ENCODE measurements around the gene FSD2. TPM values are rescaled to one million over a fixed set of nuclear protein-coding genes. Genes with fewer than 3 reads are reported as not detected.
"Not testable (repeated sequence)": the region's sequence is repeated elsewhere in the genome, so short reads cannot be mapped to it uniquely, and the experiment has no call there.

The FSD2 gene
- polyA plus RNA-seq, 4 donors: 0.18 to 0.45 TPM; not detected in 2

DNA sequence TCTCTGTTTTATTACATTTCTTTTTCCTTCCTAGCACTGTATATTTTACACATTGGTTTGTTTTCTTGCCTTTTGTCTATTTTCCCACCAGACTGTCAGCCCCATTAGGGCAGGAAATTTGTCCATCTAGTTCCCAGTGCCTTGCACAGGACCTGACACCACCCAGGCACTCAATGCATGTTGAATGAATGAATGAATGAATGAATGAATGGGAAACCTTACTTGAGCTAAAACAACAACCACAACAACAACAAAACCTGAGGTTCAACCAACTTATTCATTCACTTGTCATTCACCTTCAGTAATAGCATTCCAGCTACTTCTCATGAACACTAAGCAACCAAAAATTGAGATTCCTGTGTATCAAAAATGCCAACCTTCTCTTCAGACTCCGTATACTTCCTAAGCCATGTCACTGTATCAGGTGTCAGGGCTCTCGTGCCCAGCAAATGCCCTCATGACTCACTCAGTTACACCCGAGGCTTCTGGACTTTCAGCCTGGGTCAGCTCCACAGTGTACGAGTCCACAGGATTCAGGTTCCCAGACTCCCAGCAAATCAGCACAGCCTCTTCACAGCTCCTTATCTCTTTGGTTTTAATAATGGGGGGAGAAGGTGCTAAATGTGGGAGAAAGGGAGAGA, 37.3 kb downstream of the FSD2 start:
- Histone ChIP-seq H3K36me3 (ENCODE audit: control insufficient read depth in 3 of 3, insufficient read depth in 2 of 3, low read depth in 1 of 3, low read length in 3 of 3) (peaks cover 0 to 12% (median 0%) of the 10 kb centered on the region in 3 donors), H3K9me3 (ENCODE audit: control insufficient read depth in 2 of 2, insufficient read depth in 1 of 2, low read depth in 1 of 2, low read length in 1 of 2) (no peaks in the 10 kb centered on the region), H3K27me3 (ENCODE audit: control insufficient read depth in 3 of 3, insufficient read depth in 3 of 3, low read length in 3 of 3) (no peaks in the 10 kb centered on the region), H3K4me3 (ENCODE audit: low read depth in 1 of 3, low read length in 3 of 3) (no peak overlapping the region), H3K27ac (ENCODE audit: low read depth in 1 of 3, low read length in 2 of 3) (no peak overlapping the region), H3K4me1 (ENCODE audit: control insufficient read depth in 3 of 3, insufficient read depth in 2 of 3, low read depth in 1 of 3, low read length in 2 of 3) (no peaks in the 10 kb centered on the region)
- DNase-seq: peak; percentile 21 to 84
- WGBS, 3 donors: 22 to 68% (median 50%) methylated on average over 4 of the region's 4 CpGs
- FAIRE-seq: no peak

DNA sequence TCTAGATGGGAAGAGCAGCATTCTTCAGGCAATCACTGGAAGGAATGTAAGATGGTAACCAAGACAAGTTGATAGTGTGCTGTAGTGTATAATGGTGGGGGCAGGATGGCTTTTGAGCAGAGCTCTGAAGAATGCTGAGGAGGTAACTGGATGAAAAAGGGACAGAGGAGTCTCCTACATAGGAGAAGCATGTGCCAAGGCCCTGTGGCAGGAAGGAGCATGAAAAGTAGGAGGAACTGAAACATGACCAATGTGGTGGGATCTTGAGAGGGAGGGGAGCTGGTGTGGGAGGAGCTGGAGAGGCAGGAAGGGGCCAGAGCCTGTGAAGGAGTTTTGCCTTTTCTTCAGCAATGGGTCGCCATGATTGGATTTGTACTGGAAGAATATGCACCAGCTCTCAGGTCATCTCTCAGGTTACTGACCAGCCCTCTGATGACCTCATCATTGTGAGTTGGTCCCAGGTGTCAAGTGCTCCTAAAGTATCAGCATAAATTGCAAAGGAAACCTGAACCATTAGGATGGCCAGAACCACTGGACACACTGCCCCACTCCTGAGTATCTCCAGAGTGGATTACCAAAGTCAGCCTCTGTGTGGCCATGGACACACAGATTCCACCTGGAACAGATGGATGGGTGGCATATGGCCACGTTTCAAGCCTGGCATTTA, 38.6 kb downstream of the FSD2 start:
- Histone ChIP-seq H3K9me3 (ENCODE audit: control insufficient read depth in 2 of 2, insufficient read depth in 1 of 2, low read depth in 1 of 2, low read length in 1 of 2) (no peaks in the 10 kb centered on the region), H3K4me1 (ENCODE audit: control insufficient read depth in 3 of 3, insufficient read depth in 2 of 3, low read depth in 1 of 3, low read length in 2 of 3) (no peaks in the 10 kb centered on the region), H3K36me3 (ENCODE audit: control insufficient read depth in 3 of 3, insufficient read depth in 2 of 3, low read depth in 1 of 3, low read length in 3 of 3) (peaks cover 0 to 12% (median 0%) of the 10 kb centered on the region in 3 donors), H3K27me3 (ENCODE audit: control insufficient read depth in 3 of 3, insufficient read depth in 3 of 3, low read length in 3 of 3) (no peaks in the 10 kb centered on the region), H3K27ac (ENCODE audit: low read depth in 1 of 3, low read length in 2 of 3) (no peak overlapping the region), H3K4me3 (ENCODE audit: low read depth in 1 of 3, low read length in 3 of 3) (no peak overlapping the region)
- 85 to 86% (median 85%) methylated on average over 2 of the region's 2 CpGs for WGBS, 3 donors
- DNase-seq (no peak), FAIRE-seq (no peak)

DNA sequence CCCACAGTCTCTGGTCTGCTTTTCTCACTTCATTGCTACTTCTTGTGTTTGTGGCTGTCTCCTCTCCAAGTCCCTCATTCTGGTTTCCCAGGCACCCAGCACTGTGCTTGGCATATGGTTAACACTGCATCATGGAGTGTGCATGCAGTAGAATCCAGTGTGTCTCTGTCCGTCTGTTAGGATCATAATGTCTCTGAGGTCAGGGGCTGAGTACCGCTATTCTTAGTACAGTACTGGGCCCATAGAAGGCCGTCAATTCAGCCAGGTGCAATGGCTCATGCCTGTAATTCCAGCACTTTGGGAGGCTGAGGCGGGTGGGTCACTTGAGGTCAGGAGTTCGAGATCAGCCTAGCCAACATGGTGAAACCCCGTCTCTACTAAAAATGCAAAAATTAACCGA, 39.7 kb downstream of the FSD2 start:
- H3K36me3 ChIP-seq (ENCODE audit: control insufficient read depth in 3 of 3, insufficient read depth in 2 of 3, low read depth in 1 of 3, low read length in 3 of 3): peaks cover 0 to 15% (median 0%) of the 10 kb centered on the region in 3 donors
- not testable (repeated sequence) for H3K27me3 ChIP-seq (ENCODE audit: control insufficient read depth in 3 of 3, insufficient read depth in 3 of 3, low read length in 3 of 3); H3K4me3 ChIP-seq (ENCODE audit: low read depth in 1 of 3, low read length in 3 of 3); FAIRE-seq; H3K4me1 ChIP-seq (ENCODE audit: control insufficient read depth in 3 of 3, insufficient read depth in 2 of 3, low read depth in 1 of 3, low read length in 2 of 3); H3K9me3 ChIP-seq (ENCODE audit: control insufficient read depth in 2 of 2, insufficient read depth in 1 of 2, low read depth in 1 of 2, low read length in 1 of 2); DNase-seq; H3K27ac ChIP-seq (ENCODE audit: low read depth in 1 of 3, low read length in 2 of 3)
- WGBS, 3 donors: 90 to 92% (median 91%) methylated on average over 7 of the region's 7 CpGs

DNA sequence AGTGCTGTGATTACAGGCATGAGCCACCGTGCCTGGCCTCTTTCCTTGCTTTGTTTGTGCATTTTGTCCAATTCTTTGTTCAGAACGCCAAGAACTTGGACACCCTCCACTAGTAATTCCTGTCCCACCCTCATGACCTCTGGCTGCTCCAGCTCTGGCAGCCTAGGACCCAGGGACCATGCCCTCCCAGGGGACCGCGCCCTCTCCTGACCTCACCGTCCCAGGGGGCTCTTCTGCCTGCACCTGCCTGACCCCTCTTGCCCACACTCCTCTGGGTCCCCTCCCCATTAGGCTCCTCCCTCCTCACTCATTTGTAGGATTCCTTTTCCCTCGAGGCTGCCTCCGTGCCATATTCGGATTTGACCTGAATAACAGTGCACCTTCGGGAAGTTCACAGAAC, 41.1 kb downstream of the FSD2 start:
- Histone ChIP-seq H3K36me3 (ENCODE audit: control insufficient read depth in 3 of 3, insufficient read depth in 2 of 3, low read depth in 1 of 3, low read length in 3 of 3) (peaks cover 0 to 15% (median 4%) of the 10 kb centered on the region in 3 donors), H3K4me3 (ENCODE audit: low read depth in 1 of 3, low read length in 3 of 3) (no peak overlapping the region), H3K27ac (ENCODE audit: low read depth in 1 of 3, low read length in 2 of 3) (no peak overlapping the region), H3K9me3 (ENCODE audit: control insufficient read depth in 2 of 2, insufficient read depth in 1 of 2, low read depth in 1 of 2, low read length in 1 of 2) (no peaks in the 10 kb centered on the region), H3K27me3 (ENCODE audit: control insufficient read depth in 3 of 3, insufficient read depth in 3 of 3, low read length in 3 of 3) (no peaks in the 10 kb centered on the region), H3K4me1 (ENCODE audit: control insufficient read depth in 3 of 3, insufficient read depth in 2 of 3, low read depth in 1 of 3, low read length in 2 of 3) (no peaks in the 10 kb centered on the region)
- no peak for FAIRE-seq
- no peak for DNase-seq
- 87 to 92% (median 87%) methylated on average over 9 of the region's 9 CpGs for WGBS, 3 donors

DNA sequence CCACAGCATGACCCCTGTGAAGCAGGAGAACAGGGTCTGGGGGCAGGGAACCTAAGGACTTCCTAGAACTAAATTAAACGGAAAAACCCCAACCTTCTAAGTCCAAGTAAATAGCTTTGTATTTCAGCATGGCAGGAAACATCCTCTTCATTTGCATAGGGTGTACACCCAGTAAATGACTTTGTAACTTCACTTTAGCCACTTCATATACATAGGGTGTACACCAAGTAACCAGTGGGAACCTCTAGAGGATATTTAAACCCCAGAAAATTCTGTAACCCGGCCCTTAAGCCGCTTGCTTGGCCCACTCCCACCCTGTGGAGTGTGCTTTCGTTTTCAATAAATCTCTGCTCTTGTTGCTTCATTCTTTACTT, 41.8 kb downstream of the FSD2 start:
- H3K27me3 ChIP-seq (ENCODE audit: control insufficient read depth in 3 of 3, insufficient read depth in 3 of 3, low read length in 3 of 3): no peaks in the 10 kb centered on the region
- FAIRE-seq: no peak
- H3K9me3 ChIP-seq (ENCODE audit: control insufficient read depth in 2 of 2, insufficient read depth in 1 of 2, low read depth in 1 of 2, low read length in 1 of 2): no peaks in the 10 kb centered on the region
- no peak overlapping the region for H3K27ac ChIP-seq (ENCODE audit: low read depth in 1 of 3, low read length in 2 of 3)
- no peaks in the 10 kb centered on the region for H3K4me1 ChIP-seq (ENCODE audit: control insufficient read depth in 3 of 3, insufficient read depth in 2 of 3, low read depth in 1 of 3, low read length in 2 of 3)
- no peak overlapping the region for H3K4me3 ChIP-seq (ENCODE audit: low read depth in 1 of 3, low read length in 3 of 3)
- H3K36me3 ChIP-seq (ENCODE audit: control insufficient read depth in 3 of 3, insufficient read depth in 2 of 3, low read depth in 1 of 3, low read length in 3 of 3): peaks cover 0 to 16% (median 4%) of the 10 kb centered on the region in 3 donors
- WGBS, 3 donors: 86 to 88% (median 86%) methylated on average over 4 of the region's 4 CpGs
- DNase-seq: no peak

DNA sequence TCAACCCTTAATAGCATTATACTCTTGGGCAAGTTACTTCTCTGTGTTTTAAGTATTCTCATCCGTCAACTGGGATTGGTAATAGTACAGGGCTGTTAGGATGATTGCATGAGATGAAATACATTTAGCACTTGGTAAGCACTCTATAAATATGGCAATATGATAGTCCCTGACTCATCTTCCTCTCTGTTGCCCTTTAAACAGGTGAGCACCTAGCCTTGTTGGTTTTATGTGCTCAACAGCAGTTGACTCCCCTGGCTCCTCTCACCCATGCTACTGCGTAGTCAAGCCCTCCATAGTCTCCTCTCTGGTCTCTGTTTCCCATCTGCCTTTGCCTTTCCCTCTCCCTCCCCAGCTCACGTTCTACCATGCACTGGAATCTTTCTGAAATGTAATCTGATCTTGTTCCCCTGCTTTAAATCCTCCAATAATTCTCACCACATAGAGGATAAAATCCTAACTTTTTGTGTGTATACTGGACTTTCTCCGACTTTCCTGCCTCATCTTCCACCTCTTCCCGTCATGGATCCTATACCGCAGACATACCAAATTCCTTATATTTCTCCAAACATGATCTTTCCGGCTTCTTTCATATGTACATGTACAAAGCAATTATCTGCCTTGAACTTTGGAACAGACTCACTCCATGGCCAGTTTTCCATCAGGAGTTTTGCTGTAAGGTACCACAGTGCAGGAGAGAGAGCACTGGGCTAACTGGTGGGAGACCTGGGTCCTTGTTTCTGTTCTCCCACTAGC, 42.3 kb downstream of the FSD2 start:
- 65 to 86% (median 82%) methylated on average over 7 of the region's 7 CpGs for WGBS, 3 donors

DNA sequence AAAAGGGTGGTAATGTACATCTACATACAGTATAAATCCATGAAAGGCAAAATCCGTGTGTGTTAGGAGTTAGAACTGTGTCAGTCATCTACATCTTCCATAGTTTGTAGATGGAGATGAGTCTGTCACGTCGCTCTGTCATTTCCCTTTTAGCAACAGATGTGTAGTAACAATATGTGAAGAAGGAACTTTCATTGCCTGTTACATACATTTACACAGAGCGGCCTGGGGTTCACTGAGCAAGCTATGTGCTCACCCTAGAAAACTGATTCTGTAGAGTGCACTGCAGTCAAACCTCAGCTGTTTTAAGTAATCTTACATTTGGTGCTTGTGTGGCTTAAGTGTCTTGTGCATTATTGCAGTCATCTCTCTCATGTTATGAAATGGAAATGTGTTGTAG, 54.6 kb downstream of the FSD2 start:
- Histone ChIP-seq H3K27me3 (ENCODE audit: control insufficient read depth in 3 of 3, insufficient read depth in 3 of 3, low read length in 3 of 3) (no peaks in the 10 kb centered on the region), H3K36me3 (ENCODE audit: control insufficient read depth in 3 of 3, insufficient read depth in 2 of 3, low read depth in 1 of 3, low read length in 3 of 3) (peaks cover 0 to 6% (median 4%) of the 10 kb centered on the region in 3 donors), H3K4me1 (ENCODE audit: control insufficient read depth in 3 of 3, insufficient read depth in 2 of 3, low read depth in 1 of 3, low read length in 2 of 3) (peaks cover 4 to 13% (median 10%) of the 10 kb centered on the region in 3 donors), H3K27ac (ENCODE audit: low read depth in 1 of 3, low read length in 2 of 3) (peak overlapping the region in 1 of 3 donors; percentile 66), H3K9me3 (ENCODE audit: control insufficient read depth in 2 of 2, insufficient read depth in 1 of 2, low read depth in 1 of 2, low read length in 1 of 2) (no peaks in the 10 kb centered on the region), H3K4me3 (ENCODE audit: low read depth in 1 of 3, low read length in 3 of 3) (peak overlapping the region; percentile 58 to 92 (median 71))
- FAIRE-seq: no peak
- no peak for DNase-seq
- WGBS, 3 donors: 23 to 35% (median 24%) methylated on average over 4 of the region's 4 CpGs

More for the DNA sequence above, 42.3 kb downstream of the FSD2 start:
- no peak for FAIRE-seq
- Histone ChIP-seq H3K27ac (ENCODE audit: low read depth in 1 of 3, low read length in 2 of 3) (no peak overlapping the region), H3K4me3 (ENCODE audit: low read depth in 1 of 3, low read length in 3 of 3) (no peak overlapping the region), H3K4me1 (ENCODE audit: control insufficient read depth in 3 of 3, insufficient read depth in 2 of 3, low read depth in 1 of 3, low read length in 2 of 3) (no peaks in the 10 kb centered on the region), H3K27me3 (ENCODE audit: control insufficient read depth in 3 of 3, insufficient read depth in 3 of 3, low read length in 3 of 3) (no peaks in the 10 kb centered on the region), H3K9me3 (ENCODE audit: control insufficient read depth in 2 of 2, insufficient read depth in 1 of 2, low read depth in 1 of 2, low read length in 1 of 2) (no peaks in the 10 kb centered on the region), H3K36me3 (ENCODE audit: control insufficient read depth in 3 of 3, insufficient read depth in 2 of 3, low read depth in 1 of 3, low read length in 3 of 3) (peaks cover 0 to 17% (median 4%) of the 10 kb centered on the region in 3 donors)
- DNase-seq: peak; percentile 5 to 10

DNA sequence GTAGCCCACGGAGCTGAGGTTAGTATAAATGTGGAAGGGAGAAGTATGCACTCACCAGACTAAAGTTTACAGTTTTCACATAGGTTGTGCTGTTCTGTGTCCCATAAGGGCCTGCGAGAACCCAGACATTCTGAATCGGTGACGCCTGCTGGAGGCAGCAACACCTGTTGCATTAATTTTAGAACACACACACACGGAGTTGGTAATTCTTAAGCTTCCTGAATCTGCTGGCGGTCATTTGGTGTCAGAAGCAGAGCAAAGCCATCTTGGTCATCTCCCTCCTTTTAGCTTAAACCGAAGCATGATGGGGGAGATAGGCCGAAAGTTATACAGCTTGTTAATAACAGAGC, 55.1 kb downstream of the FSD2 start:
- DNase-seq: peak in 1 of 2 donors; percentile 30
- 0 to 2% (median 1%) methylated on average over 8 of the region's 8 CpGs for WGBS, 3 donors
- peak overlapping the region; percentile 27 to 66 (median 65) for H3K27ac ChIP-seq (ENCODE audit: low read depth in 1 of 3, low read length in 2 of 3)

More for the DNA sequence above, 55.1 kb downstream of the FSD2 start:
- H3K4me1 ChIP-seq (ENCODE audit: control insufficient read depth in 3 of 3, insufficient read depth in 2 of 3, low read depth in 1 of 3, low read length in 2 of 3): peaks cover 4 to 13% (median 10%) of the 10 kb centered on the region in 3 donors
- no peak for FAIRE-seq
- no peaks in the 10 kb centered on the region for H3K27me3 ChIP-seq (ENCODE audit: control insufficient read depth in 3 of 3, insufficient read depth in 3 of 3, low read length in 3 of 3)
- H3K36me3 ChIP-seq (ENCODE audit: control insufficient read depth in 3 of 3, insufficient read depth in 2 of 3, low read depth in 1 of 3, low read length in 3 of 3): peaks cover 0 to 6% (median under 1%) of the 10 kb centered on the region in 3 donors
- H3K4me3 ChIP-seq (ENCODE audit: low read depth in 1 of 3, low read length in 3 of 3): peak overlapping the region; percentile 58 to 92 (median 71)
- no peaks in the 10 kb centered on the region for H3K9me3 ChIP-seq (ENCODE audit: control insufficient read depth in 2 of 2, insufficient read depth in 1 of 2, low read depth in 1 of 2, low read length in 1 of 2)

All from small intestine (tissue), 7 donors.